B cell (primary cell): ENCODE results near the gene SLC47A2. TPM values are rescaled to one million over a fixed set of nuclear protein-coding genes. Genes with fewer than 3 reads are reported as not detected.
A peak's percentile ranks its signal among the peaks of the same experiment; 100 is the strongest.

Experiments
- ATAC-seq: fragments of 200-7000 bp; cut with Tn5 transposase; one replicate; pipeline ENCODE4 v1.10.0; 2021; ENCODE audit warnings: low read depth, mild to moderate bottlenecking, moderate number of reproducible peaks, moderate library complexity
- CTCF ChIA-PET: fragments of 350-600 bp; sonication (Branson Sonifier 250); formaldehyde crosslinking; loops from one replicate; lab custom pipeline; 2021; ENCODE audit warnings: antibody characterized with exemption, inconsistent platforms; lab: Charles Lee
- POLR2A ChIA-PET: fragments of 350-600 bp; sonication (Branson Sonifier 250); formaldehyde crosslinking; loops from one replicate; lab custom pipeline; 2021; ENCODE audit warnings: antibody characterized with exemption; lab: Charles Lee
- DNase-seq: peaks from one replicate; pipeline ENCODE4 v3.0.0; 2013
- H2AFZ ChIP-seq: 2 replicates; pipeline ENCODE4 v1.6.1; 2012; ENCODE audit warnings: mild to moderate bottlenecking, low read depth, low read length; ENCODE audit not compliant: insufficient read depth, poor library complexity, severe bottlenecking
- H3K27ac ChIP-seq, 2 donors: 1 replicate in 1 of 2; 2 replicates in 1 of 2; pipeline ENCODE4 v1.5.1; 2012 to 2013; ENCODE audit warnings: low read length in 2 of 2, mild to moderate bottlenecking in 2 of 2, moderate library complexity in 1 of 2
- H3K27me3 ChIP-seq, 4 experiments: fragments of 200-600 bp in 1 of 4; sonication (generic) in 1 of 4; replicated peaks in 1 of 4; 1 replicate in 2 of 4; 2 replicates in 2 of 4; pipeline versions ENCODE4 v1.6.1 to v1.7.0; 2013 to 2016; ENCODE audit warnings: low read length in 3 of 4, mild to moderate bottlenecking in 2 of 4, mixed read lengths in 1 of 4, moderate library complexity in 1 of 4; ENCODE audit not compliant: insufficient read depth in 4 of 4, control insufficient read depth in 3 of 4; ENCODE audit errors: control extremely low read depth in 1 of 4
- H3K36me3 ChIP-seq, 2 experiments: replicated peaks in 1 of 2; 1 replicate in 1 of 2; 2 replicates in 1 of 2; pipeline versions ENCODE4 v1.6.1 to v1.7.1; 2013; ENCODE audit warnings: low read length in 1 of 2; ENCODE audit not compliant: insufficient read depth in 2 of 2, control insufficient read depth in 1 of 2; ENCODE audit errors: control extremely low read depth in 1 of 2, extremely low read depth in 1 of 2
- H3K4me1 ChIP-seq, 2 donors: fragments of 200-600 bp in 1 of 2; sonication (generic) in 1 of 2; 1 replicate in 1 of 2; 2 replicates in 1 of 2; pipeline versions ENCODE4 v1.5.1 to v1.6.1; 2013 to 2017; ENCODE audit warnings: low read length in 2 of 2; ENCODE audit not compliant: control insufficient read depth in 2 of 2, insufficient read depth in 2 of 2
- H3K4me2 ChIP-seq: replicated peaks from 2 replicates; pipeline ENCODE3; 2012; ENCODE audit warnings: mild to moderate bottlenecking, low read depth, low read length; ENCODE audit not compliant: poor library complexity, severe bottlenecking
- H3K4me3 ChIP-seq, 5 experiments: fragments of 200-600 bp in 1 of 5; sonication (generic) in 1 of 5; 1 replicate in 3 of 5; 2 replicates in 2 of 5; pipeline versions ENCODE4 v1.5.1 to v1.7.0; 2011 to 2016; ENCODE audit warnings: low read length in 4 of 5, mild to moderate bottlenecking in 4 of 5, low read depth in 2 of 5, control low read depth in 1 of 5, moderate library complexity in 1 of 5; ENCODE audit not compliant: insufficient read depth in 1 of 5; ENCODE audit errors: control extremely low read depth in 1 of 5, extremely low read depth in 1 of 5
- H3K79me2 ChIP-seq: fragments of 200-600 bp; sonication (generic); one replicate; pipeline ENCODE4 v1.6.0; 2016; ENCODE audit warnings: low read length; ENCODE audit not compliant: control insufficient read depth, insufficient read depth
- H3K9ac ChIP-seq: fragments of 200-600 bp; sonication (generic); 2 replicates; pipeline ENCODE4 v1.6.1; 2017; ENCODE audit warnings: mild to moderate bottlenecking, low read length, moderate library complexity
- H3K9me3 ChIP-seq, 3 donors: one replicate each; pipeline versions ENCODE4 v1.6.1 to v1.7.1; 2013; ENCODE audit warnings: low read length in 2 of 3; ENCODE audit not compliant: control insufficient read depth in 2 of 3, insufficient read depth in 1 of 3; ENCODE audit errors: control extremely low read depth in 1 of 3
- H4K20me1 ChIP-seq: 2 replicates; pipeline ENCODE4 v1.6.0; 2012; ENCODE audit warnings: mild to moderate bottlenecking, low read length; ENCODE audit not compliant: insufficient read depth, control insufficient read depth, poor library complexity, severe bottlenecking
- H3K27ac Mint-ChIP-seq: one replicate; pipeline ENCODE4 v1.8.0; 2021; ENCODE audit warnings: mixed read lengths
- H3K27me3 Mint-ChIP-seq: one replicate; pipeline ENCODE4 v1.8.0; 2021; ENCODE audit warnings: mixed read lengths
- H3K4me1 Mint-ChIP-seq: one replicate; pipeline ENCODE4 v1.8.0; 2021; ENCODE audit warnings: mixed read lengths
- H3K4me3 Mint-ChIP-seq: one replicate; pipeline ENCODE4 v1.8.0; 2021; ENCODE audit warnings: mixed read lengths
- H3K9me3 Mint-ChIP-seq: one replicate; pipeline ENCODE4 v1.8.0; 2022; ENCODE audit warnings: mixed read lengths; ENCODE audit not compliant: insufficient read depth
- CTCF ChIP-seq: fragments of 200-600 bp; IDR thresholded peaks from one replicate; pipeline ENCODE4 v1.8.0; 2022; ENCODE audit warnings: antibody characterized with exemption, mild to moderate bottlenecking
- EZH2 ChIP-seq: IDR thresholded peaks from 2 replicates; pipeline ENCODE4 v1.6.1; 2012; ENCODE audit warnings: borderline replicate concordance, low read depth, mild to moderate bottlenecking, moderate library complexity, low read length; ENCODE audit not compliant: insufficient read depth, poor library complexity, severe bottlenecking
- WGBS: methylation state at CpG from one replicate; pipeline ENCODE4 v1.1.5; 2013; ENCODE audit warnings: missing lambda C conversion rate; ENCODE audit not compliant: insufficient coverage; 5-methylcytosine and 5-hydroxymethylcytosine counted together
- intact Hi-C: fragments of 100-400 bp; cut with micrococcal nuclease; formaldehyde crosslinking; loops from one replicate; pipeline ENCODE4 v1.10.0; 2022
- polyA plus RNA-seq: library from polyadenylated mRNA; depleted of rRNA; stranded (reverse); fragments of >200 nt; gene quantifications from 2 replicates; pipeline ENCODE4 v1.2.3, GENCODE V29; 2012
- total RNA-seq, 2 donors: library from RNA; stranded (reverse); fragments of 120-200 nt in 1 of 2; gene quantifications; 1 replicate in 1 of 2; 2 replicates in 1 of 2; pipeline versions ENCODE4 v1.2.3 to v1.2.4, GENCODE V29; 2013 to 2022

The SLC47A2 gene
- total and polyA plus RNA-seq, 2 donors (not counting 1 experiment from before 2014, with no cell fraction given): not detected

- ATAC-seq: no peak
These were observed 45.0 kb downstream of the SLC47A2 start for GRCh38 chr17:19671433-19671832.

More at GRCh38 chr17:19671433-19671832, 45.0 kb downstream of the SLC47A2 start:
- H3K27ac Mint-ChIP-seq: no peak overlapping the region
- H4K20me1 ChIP-seq: no peaks in the 10 kb centered on the region
- no peak overlapping the region for H3K4me3 ChIP-seq
- ChIA-PET CTCF (interaction anchor here (1.0 to 1.5 kb wide), 2 partner anchors 15 to 23 kb away, joined by 3 read pairs; partner anchors contain the start of gene ALDH3A2), POLR2A (interaction anchor here (1.1 kb wide), 1 partner anchor 23 kb away, joined by 3 read pairs; the partner anchor contains the start of gene ALDH3A2)
- H3K36me3 ChIP-seq: peaks cover 5 to 11% of the 10 kb centered on the region in 2 experiments
- H3K4me3 Mint-ChIP-seq: no peak overlapping the region
- H3K4me1 ChIP-seq: peaks cover 9 to 15% of the 10 kb centered on the region in 2 donors
- peaks cover 18% of the 10 kb centered on the region for H3K4me1 Mint-ChIP-seq
- WGBS: 100% methylated on average over 2 of the region's 4 CpGs
- H3K27me3 ChIP-seq: no peaks in the 10 kb centered on the region
- H3K4me2 ChIP-seq: peak overlapping the region; percentile 41
- H3K27ac ChIP-seq: no peak overlapping the region
- DNase-seq: no peak
- H3K9me3 Mint-ChIP-seq: no peaks in the 10 kb centered on the region
- intact Hi-C loops: no loop called here
- no peak overlapping the region for H3K9ac ChIP-seq
- H3K9me3 ChIP-seq: no peaks in the 10 kb centered on the region
- TF ChIP-seq EZH2 (no peak), CTCF (no peak)
- H3K79me2 ChIP-seq: no peaks in the 10 kb centered on the region
- no peak overlapping the region for H2AFZ ChIP-seq
- no peaks in the 10 kb centered on the region for H3K27me3 Mint-ChIP-seq
